IPS DF 4.7 (cell line): ENCODE data around the gene GABBR2.
"Not testable (repeated sequence)": the region's sequence is repeated elsewhere in the genome, so short reads cannot be mapped to it uniquely, and the experiment has no call there.

ENCODE experiments used
- DNase-seq: peaks from one replicate; pipeline ENCODE4 v3.0.0-alpha.2; 2013; ENCODE audit warnings: low spot score; ENCODE audit errors: extremely low read depth

GABBR2 gene

DNA sequence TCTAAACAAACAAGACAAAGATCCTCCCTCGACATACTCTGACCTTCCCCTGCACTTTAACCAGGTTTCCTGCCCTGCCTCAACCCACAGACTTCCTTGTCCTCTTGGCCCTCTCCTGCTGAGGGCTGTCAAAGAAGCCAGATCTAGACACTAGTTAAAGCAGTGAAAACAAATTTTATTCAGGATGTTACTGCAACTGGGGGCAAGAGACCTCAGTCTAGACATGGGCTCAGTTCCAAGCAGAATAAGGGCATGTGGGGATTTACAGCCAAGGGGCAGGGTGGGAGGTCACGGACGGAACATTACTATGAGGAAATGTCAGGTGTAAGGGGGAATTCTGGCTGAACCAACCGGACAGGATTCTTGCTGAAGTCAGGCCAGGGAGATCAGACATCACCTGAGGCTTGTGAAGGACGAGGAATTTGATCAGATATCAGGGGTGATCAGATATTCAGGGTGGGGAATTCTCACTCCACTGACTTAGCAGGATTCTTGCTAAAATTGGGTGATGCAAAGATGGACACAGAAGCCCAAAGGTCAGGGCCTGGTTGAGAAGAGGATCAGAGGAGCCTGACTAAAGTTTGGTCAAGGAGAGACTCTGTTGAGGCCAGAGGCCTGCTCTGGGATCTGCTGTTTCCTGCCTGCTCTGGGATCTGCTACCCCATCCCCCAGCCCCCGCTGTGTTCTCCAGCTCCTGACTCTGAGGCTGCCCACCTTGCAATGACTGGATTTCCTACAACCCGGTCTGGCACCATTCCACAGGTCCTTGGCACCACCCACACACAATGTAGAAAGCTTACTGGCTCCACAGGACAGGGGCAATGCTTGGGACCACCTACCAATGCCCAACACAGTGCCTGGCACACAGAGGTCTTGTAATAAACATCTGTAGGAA is 21.5 kb downstream of the GABBR2 start:
- DNase-seq: no peak

DNA sequence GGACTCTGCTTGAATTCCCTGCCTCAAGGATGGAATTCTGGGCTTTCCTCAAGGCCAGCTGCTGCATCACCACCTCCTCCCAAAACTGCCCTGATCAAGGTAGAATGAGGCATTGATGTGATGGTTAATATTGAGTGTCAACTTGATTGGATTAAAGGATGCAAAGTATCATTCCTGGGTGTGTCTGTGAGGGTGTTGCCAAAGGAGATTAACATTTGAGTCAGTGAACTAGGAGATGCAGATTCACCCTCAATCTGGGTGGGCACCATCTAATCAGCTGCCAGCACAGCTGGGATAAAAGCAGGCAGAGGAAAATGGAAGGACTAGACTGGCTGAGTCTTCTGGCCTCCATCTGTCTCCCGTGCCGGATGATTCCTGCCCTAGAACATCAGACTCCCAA is 23.9 kb downstream of the GABBR2 start:
- not testable (repeated sequence) for DNase-seq

- DNase-seq: peak; percentile 25
Observed at GRCh38 chr9:98678244-98678842, 30.4 kb downstream of the GABBR2 start.

- no peak for DNase-seq
Observed at GRCh38 chr9:98673681-98674080, 35.1 kb downstream of the GABBR2 start.

DNA sequence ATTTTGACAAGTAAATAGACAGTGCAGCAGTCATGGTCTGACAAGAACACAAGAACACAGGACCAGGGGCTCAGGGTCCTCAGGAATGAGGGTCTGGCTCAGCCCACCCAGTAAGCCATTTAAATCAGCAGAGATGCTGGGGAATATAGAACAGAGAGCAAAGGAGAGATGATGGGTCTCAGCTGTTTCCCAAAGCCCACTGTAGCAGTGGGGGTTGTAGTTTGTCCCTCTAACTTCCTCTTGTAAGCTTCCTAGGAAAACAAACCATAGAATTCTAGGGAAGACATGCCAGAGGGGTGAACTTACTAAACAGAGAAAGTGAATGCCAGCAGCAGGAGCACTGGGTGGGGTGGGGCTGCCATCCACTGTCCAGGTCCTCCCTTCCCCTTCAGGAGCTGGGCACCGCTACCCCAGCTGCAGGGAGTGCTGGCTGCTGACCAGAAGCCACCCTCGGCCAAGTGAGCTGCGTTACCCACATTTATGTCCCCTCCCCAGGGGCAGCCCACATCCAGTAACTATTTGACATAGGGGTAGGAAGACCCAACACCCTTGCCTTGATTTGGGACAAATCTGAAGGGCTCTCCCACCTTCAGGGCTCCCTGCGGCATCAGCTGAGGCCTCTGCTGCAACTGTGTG is 41.6 kb downstream of the GABBR2 start:
- no peak for DNase-seq

DNA sequence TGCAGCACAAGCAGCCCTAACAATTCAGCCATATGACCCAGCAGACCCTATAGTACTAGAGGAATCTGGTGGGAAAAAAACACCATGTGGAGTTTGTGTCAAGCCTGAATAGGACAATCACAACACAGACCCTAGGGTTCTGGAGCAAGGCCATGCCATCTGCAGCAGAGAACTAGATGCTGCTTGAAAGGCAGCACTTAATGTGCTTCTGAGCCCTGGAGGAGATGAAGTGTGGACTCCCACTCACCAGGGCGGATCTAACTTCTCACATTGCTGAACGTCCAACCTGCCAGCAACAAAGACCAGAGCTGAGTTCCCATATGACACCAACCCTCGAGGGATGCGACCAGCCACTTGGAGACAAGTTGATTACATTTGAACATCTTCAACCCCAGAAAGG is 43.2 kb downstream of the GABBR2 start:
- no peak for DNase-seq

- DNase-seq: no peak
Observed at GRCh38 chr9:98660541-98660940, 48.2 kb downstream of the GABBR2 start.

GRCh38 chr9:98658951-98659351 is 49.8 kb downstream of the GABBR2 start:
- DNase-seq: no peak

DNA sequence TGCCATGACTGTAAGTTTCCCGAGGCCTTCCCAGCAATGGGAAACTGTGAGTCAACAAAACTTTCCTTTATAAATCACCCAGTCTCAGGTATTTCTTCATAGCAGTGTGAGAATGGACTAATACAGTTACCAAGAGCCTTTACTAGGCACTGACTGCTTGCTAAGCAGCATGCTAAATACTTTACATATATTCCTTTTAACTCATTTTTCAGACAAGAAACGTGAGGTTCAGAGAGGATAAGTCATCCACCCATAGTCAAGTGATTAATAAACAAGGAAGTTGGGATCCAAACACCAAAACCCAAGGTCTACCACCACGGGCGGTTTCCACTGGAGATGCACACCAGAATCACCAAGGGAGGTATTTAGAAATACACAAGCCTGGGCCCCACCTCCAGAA is 50.8 kb downstream of the GABBR2 start:
- DNase-seq: no peak

DNA sequence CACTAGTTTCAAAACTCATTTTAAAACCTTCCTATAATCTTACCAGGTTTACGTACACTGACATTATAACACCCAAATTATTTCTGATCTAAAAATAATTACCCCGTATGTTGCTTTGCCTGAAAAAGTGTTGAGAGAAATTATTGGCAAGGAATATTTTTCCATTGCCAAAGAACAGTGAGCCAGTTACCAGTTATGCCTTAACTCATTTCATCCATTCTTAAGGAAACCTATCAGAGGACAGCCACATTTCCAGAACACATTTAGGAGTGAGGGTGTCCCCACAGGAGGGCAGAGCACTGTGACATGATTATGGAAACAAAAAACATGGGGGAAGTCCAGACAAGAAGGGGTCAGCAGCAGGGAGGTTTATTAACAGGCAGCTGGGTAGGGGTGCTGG is 52.2 kb downstream of the GABBR2 start:
- DNase-seq: no peak

- not testable (repeated sequence) for DNase-seq
Observed at GRCh38 chr9:98655428-98655827, 53.3 kb downstream of the GABBR2 start.

DNA sequence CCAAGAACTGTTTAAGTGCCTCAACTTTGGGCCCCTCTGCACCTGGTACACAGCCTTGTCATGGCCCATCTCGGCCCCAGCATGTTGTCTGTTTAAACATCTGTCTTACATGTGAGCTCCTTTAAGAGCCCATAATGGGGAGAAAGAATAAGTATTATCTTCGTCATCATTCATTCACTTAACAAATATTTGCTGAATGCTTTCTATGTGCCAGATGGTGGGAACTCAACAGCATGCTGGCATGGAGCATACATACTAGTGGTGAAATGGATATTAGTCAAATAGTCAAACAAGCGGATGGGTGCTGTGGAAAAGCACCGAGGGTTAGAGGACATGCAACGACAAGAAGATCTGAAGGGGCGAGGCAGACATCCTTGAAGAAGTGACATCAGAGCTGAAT is 54.5 kb downstream of the GABBR2 start:
- no peak for DNase-seq

DNA sequence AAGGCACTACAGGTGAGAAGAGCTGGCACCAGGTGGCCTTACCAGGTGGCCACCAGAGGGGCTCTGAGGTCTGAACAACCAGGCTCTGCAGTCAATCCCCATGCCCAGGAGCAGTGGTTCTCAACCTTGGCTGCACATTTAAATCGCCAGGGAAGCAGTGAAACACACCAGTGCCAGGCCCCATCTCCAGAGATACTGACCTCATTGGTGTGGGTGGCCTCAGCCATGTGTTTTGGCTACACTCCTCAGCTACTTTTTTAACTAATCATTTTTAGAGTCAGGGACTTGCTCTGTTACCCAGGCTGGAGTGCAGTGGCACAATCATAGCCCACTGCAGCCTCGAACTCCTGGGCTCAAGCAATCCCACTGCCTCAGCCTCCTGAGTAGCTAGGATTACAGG is 56.0 kb downstream of the GABBR2 start:
- no peak for DNase-seq

GRCh38 chr9:98652302-98652701 is 56.4 kb downstream of the GABBR2 start:
- DNase-seq: no peak

DNA sequence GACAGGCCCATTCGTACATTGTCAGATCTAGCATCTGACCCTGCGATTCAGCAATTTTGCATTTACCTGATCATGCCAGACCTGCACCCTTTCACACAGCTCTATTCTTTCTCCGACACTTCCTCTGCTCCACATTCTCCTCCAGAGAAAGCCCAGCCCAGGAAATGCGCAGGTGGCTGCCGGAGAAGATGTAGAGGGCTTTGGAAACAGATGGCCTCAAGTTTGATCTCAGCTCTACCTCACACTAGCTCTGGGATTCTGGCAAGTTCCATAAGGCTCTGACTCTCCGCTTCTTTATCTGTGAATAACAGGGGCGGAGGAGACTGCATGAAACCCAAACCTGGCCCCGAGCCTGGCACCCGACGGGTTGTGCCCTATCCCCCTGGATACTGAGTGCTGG is 61.5 kb downstream of the GABBR2 start:
- DNase-seq: no peak

DNA sequence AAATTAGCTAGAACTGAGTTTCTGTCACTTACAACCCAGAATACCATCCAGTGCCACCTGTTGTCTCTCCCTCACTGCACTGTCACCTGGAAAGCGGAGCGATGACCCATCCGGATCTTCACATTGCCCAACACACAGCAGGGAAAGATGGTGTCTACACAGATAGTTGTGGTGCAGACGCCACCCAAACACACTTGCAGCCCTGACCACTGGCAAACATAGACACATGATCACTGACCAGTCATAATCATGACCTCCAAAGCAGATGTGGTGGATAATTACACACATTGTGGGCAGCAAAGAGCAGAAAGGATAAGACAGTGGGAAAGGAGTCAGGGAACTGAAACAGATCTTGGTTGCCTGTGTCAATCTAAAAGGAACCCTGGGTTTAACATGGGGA is 64.7 kb downstream of the GABBR2 start:
- DNase-seq: no peak

GRCh38 chr9:98642661-98643312 is 65.9 kb downstream of the GABBR2 start:
- DNase-seq: peak; percentile 19

DNA sequence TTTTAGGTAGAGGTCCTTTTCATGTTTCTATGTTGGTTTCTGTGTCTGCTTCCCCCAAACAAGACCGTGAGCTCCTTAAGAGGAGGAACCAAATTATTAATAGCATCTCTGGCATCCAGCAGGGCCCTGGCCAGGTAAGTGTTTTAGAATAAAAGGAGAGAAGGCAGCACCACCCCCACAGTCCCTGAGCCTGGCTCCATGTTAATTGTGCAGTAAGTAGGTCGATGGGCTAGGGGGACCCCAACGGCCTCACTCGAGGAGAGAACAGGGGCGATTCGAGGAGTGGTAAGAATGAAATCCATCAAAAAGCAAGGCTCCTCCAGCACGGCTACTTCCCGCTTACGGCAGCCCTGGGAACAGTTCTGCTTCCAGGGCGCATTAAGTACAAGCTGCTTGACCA is 67.0 kb downstream of the GABBR2 start:
- no peak for DNase-seq

GRCh38 chr9:98640394-98640793 is 68.3 kb downstream of the GABBR2 start:
- no peak for DNase-seq

- DNase-seq: no peak
Observed at GRCh38 chr9:98639133-98639532, 69.6 kb downstream of the GABBR2 start.

GRCh38 chr9:98637381-98637780 is 71.4 kb downstream of the GABBR2 start:
- DNase-seq: no peak

GRCh38 chr9:98635374-98635773 is 73.4 kb downstream of the GABBR2 start:
- no peak for DNase-seq
